Gastrocnemius medialis (tissue), 4 donors: Measurements from ENCODE around the gene ATP10D.

ENCODE experiments used
- POLR2A ChIP-seq, 2 donors: fragments of 450-650 bp; IDR thresholded peaks; one replicate each; pipeline ENCODE4 v1.6.1; 2017; ENCODE audit warnings: antibody characterized with exemption in 2 of 2, mild to moderate bottlenecking in 2 of 2, moderate library complexity in 2 of 2
- TF ChIP-seq, protein P1 (sequence below), 5 experiments: fragments of 450-650 bp in 3 of 5; fragments of 200-600 bp in 2 of 5; sonication (generic) in 2 of 5; IDR thresholded peaks in 4 of 5; conservative IDR thresholded peaks in 1 of 5; 1 replicate in 4 of 5; 2 replicates in 1 of 5; pipeline ENCODE4 v1.5.1; 2016 to 2019; ENCODE audit warnings: antibody characterized with exemption in 5 of 5, mild to moderate bottlenecking in 3 of 5, moderate library complexity in 3 of 5

DNA sequence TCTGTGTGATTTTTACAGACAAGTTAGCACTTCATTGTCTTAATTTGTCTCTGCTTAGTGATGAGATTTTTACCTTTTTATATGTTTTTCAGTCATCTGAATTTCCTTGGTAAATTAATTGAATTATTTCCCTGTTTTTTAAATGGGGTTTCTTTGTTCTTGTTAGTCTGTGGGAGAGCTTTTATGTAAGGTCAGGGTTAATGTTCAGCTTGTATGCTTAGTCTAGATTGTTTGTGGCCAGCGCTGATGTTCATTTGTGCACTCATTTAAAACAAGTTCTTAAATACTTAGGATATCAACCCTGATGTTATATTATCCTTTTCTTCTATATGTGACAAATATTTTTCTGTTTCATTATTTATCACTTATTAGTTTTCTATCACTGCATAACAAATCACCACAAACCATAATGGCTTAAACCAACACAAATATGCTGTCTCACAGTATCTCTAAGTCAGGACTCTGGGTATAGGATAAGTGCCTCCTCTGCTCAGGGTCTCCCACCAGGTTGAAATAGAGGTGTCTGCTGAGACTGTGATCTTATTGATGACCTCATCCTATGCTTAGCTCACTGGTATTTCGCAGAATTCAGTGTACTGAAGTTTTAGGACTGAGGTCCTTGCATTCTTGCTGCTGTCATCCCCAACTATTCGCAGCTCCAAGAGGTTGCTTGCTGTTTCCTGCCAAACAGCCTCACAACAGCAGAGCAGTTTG, 53.2 kb downstream of the ATP10D start:
- TF ChIP-seq, protein P1, sequence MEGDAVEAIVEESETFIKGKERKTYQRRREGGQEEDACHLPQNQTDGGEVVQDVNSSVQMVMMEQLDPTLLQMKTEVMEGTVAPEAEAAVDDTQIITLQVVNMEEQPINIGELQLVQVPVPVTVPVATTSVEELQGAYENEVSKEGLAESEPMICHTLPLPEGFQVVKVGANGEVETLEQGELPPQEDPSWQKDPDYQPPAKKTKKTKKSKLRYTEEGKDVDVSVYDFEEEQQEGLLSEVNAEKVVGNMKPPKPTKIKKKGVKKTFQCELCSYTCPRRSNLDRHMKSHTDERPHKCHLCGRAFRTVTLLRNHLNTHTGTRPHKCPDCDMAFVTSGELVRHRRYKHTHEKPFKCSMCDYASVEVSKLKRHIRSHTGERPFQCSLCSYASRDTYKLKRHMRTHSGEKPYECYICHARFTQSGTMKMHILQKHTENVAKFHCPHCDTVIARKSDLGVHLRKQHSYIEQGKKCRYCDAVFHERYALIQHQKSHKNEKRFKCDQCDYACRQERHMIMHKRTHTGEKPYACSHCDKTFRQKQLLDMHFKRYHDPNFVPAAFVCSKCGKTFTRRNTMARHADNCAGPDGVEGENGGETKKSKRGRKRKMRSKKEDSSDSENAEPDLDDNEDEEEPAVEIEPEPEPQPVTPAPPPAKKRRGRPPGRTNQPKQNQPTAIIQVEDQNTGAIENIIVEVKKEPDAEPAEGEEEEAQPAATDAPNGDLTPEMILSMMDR (IDR thresholded peaks at IDR 0.05 in 4 of 5, conservative IDR thresholded peaks at IDR 0.05 in 1 of 5): no peak
- no peak for TF ChIP-seq POLR2A (IDR thresholded peaks at IDR 0.05)
